ENCODE data around the gene COBL. TPM values are rescaled to one million over a fixed set of nuclear protein-coding genes. Genes with fewer than 3 reads are reported as not detected.

The COBL gene
- total RNA-seq, 4 donors from 2014 or later = 50.2 to 156 (median 65.1) TPM

GRCh38 chr7:51198654-51199053, 118.0 kb downstream of the COBL start:
- no peak for DNase-seq (ENCODE audit: low spot score in 2 of 2)
- Histone ChIP-seq H3K9me3 (no peaks in the 10 kb centered on the region), H3K36me3 (no peaks in the 10 kb centered on the region), H3K27me3 (no peaks in the 10 kb centered on the region), H3K4me3 (no peak overlapping the region), H3K4me1 (no peaks in the 10 kb centered on the region), H3K27ac (no peak overlapping the region)
- TF ChIP-seq POLR2AphosphoS5 (IDR thresholded peaks at IDR 0.05) (no peak), EP300 (IDR thresholded peaks at IDR 0.05) (no peak), CTCF (IDR thresholded peaks at IDR 0.05) (no peak), POLR2A (IDR thresholded peaks at IDR 0.05) (no peak)
- 33% methylated on average over 1 of the region's 1 CpG for WGBS

GRCh38 chr7:51190969-51191368, 125.6 kb downstream of the COBL start:
- TF ChIP-seq CTCF (IDR thresholded peaks at IDR 0.05) (no peak), POLR2AphosphoS5 (IDR thresholded peaks at IDR 0.05) (no peak), POLR2A (IDR thresholded peaks at IDR 0.05) (no peak), EP300 (IDR thresholded peaks at IDR 0.05) (no peak)
- WGBS = 89% methylated on average over 5 of the region's 5 CpGs

GRCh38 chr7:51189777-51190176, 126.8 kb downstream of the COBL start:
- Histone ChIP-seq H3K4me3 (no peak overlapping the region), H3K27ac (no peak overlapping the region), H3K27me3 (no peaks in the 10 kb centered on the region), H3K9me3 (no peaks in the 10 kb centered on the region), H3K4me1 (no peaks in the 10 kb centered on the region), H3K36me3 (peaks cover 4% of the 10 kb centered on the region)
- 88% methylated on average over 2 of the region's 2 CpGs for WGBS
- no peak for DNase-seq (ENCODE audit: low spot score in 2 of 2)
- TF ChIP-seq POLR2A (IDR thresholded peaks at IDR 0.05) = no peak
- TF ChIP-seq CTCF (IDR thresholded peaks at IDR 0.05) = no peak
- no peak for TF ChIP-seq EP300 (IDR thresholded peaks at IDR 0.05)
- no peak for TF ChIP-seq POLR2AphosphoS5 (IDR thresholded peaks at IDR 0.05)

More at GRCh38 chr7:51190969-51191368, 125.6 kb downstream of the COBL start:
- Histone ChIP-seq H3K27me3 (no peaks in the 10 kb centered on the region), H3K4me3 (no peak overlapping the region), H3K36me3 (no peaks in the 10 kb centered on the region), H3K27ac (no peak overlapping the region), H3K4me1 (no peaks in the 10 kb centered on the region), H3K9me3 (no peaks in the 10 kb centered on the region)
- DNase-seq (ENCODE audit: low spot score in 2 of 2) = no peak

- H3K4me1 ChIP-seq = no peaks in the 10 kb centered on the region
- H3K36me3 ChIP-seq = peaks cover 4% of the 10 kb centered on the region
- no peak overlapping the region for H3K27ac ChIP-seq
- no peak for DNase-seq (ENCODE audit: low spot score in 2 of 2)
- H3K9me3 ChIP-seq = no peaks in the 10 kb centered on the region
- WGBS = 86% methylated on average over 3 of the region's 3 CpGs
- no peaks in the 10 kb centered on the region for H3K27me3 ChIP-seq
- TF ChIP-seq EP300 (IDR thresholded peaks at IDR 0.05) (no peak), CTCF (IDR thresholded peaks at IDR 0.05) (no peak), POLR2AphosphoS5 (IDR thresholded peaks at IDR 0.05) (no peak), POLR2A (IDR thresholded peaks at IDR 0.05) (no peak)
- no peak overlapping the region for H3K4me3 ChIP-seq
Measured at GRCh38 chr7:51188987-51189386, 127.6 kb downstream of the COBL start.

GRCh38 chr7:51187941-51188340, 128.7 kb downstream of the COBL start:
- Histone ChIP-seq H3K27me3 (no peaks in the 10 kb centered on the region), H3K4me1 (no peaks in the 10 kb centered on the region), H3K4me3 (no peak overlapping the region), H3K36me3 (peaks cover 4% of the 10 kb centered on the region), H3K27ac (peak overlapping the region; percentile 14), H3K9me3 (no peaks in the 10 kb centered on the region)
- DNase-seq (ENCODE audit: low spot score in 2 of 2) = no peak
- 60% methylated on average over 3 of the region's 6 CpGs for WGBS
- TF ChIP-seq POLR2A (IDR thresholded peaks at IDR 0.05) (no peak), POLR2AphosphoS5 (IDR thresholded peaks at IDR 0.05) (no peak)

GRCh38 chr7:51186531-51186930, 130.1 kb downstream of the COBL start:
- H3K4me1 ChIP-seq = no peaks in the 10 kb centered on the region
- no peak overlapping the region for H3K27ac ChIP-seq
- no peaks in the 10 kb centered on the region for H3K27me3 ChIP-seq
- DNase-seq (ENCODE audit: low spot score in 2 of 2) = no peak
- 40% methylated on average over 2 of the region's 5 CpGs for WGBS
- TF ChIP-seq EP300 (IDR thresholded peaks at IDR 0.05) (no peak), POLR2A (IDR thresholded peaks at IDR 0.05) (no peak), CTCF (IDR thresholded peaks at IDR 0.05) (no peak), POLR2AphosphoS5 (IDR thresholded peaks at IDR 0.05) (no peak)
- H3K9me3 ChIP-seq = no peaks in the 10 kb centered on the region
- H3K4me3 ChIP-seq = no peak overlapping the region
- H3K36me3 ChIP-seq = peaks cover 4% of the 10 kb centered on the region

Measured in suprapubic skin (tissue), 4 donors.